Right cardiac atrium (tissue), 5 donors: ENCODE measurements around the gene SH3RF1. TPM values are rescaled to one million over a fixed set of nuclear protein-coding genes. Genes with fewer than 3 reads are reported as not detected.
A peak's percentile ranks its signal among the peaks of the same experiment; 100 is the strongest.

Experiments
- ATAC-seq, 2 donors: fragments of 200-7000 bp; cut with Tn5 transposase; one replicate each; pipeline versions ENCODE4 v1.8.0 to v1.9.1; 2020; ENCODE audit warnings: moderate library complexity in 2 of 2, mild to moderate bottlenecking in 1 of 2
- DNase-seq, 3 donors: peaks; one replicate each; pipeline ENCODE4 v3.0.0-alpha.2; 2020
- H3K27ac ChIP-seq: one replicate; pipeline ENCODE4 v1.5.1; 2013; ENCODE audit warnings: mild to moderate bottlenecking, low read length, control low read depth, moderate library complexity
- H3K27me3 ChIP-seq: one replicate; pipeline ENCODE4 v1.6.1; 2013; ENCODE audit not compliant: control insufficient read depth, insufficient read depth
- H3K4me1 ChIP-seq: one replicate; pipeline ENCODE4 v1.6.1; 2013; ENCODE audit warnings: low read length; ENCODE audit not compliant: control insufficient read depth, insufficient read depth
- H3K4me3 ChIP-seq: one replicate; pipeline ENCODE4 v1.5.1; 2013; ENCODE audit warnings: low read length, control low read depth
- H3K9me3 ChIP-seq: one replicate; pipeline ENCODE4 v1.6.1; 2013; ENCODE audit warnings: low read length; ENCODE audit not compliant: control insufficient read depth
- WGBS: extraction: QIAGEN DNeasy Blood & Tissue Kit; methylation state at CpG from one replicate; pipeline ENCODE4 v1.1.7; 2013; 5-methylcytosine and 5-hydroxymethylcytosine counted together
- intact Hi-C, 4 donors: fragments of 100-400 bp; cut with DNase I; formaldehyde crosslinking; loops; one replicate each; pipeline versions ENCODE4 v1.11.0 to v1.14.0; 2022 to 2023
- polyA plus RNA-seq: library from polyadenylated mRNA; stranded (reverse); fragments of 200-250 nt; gene quantifications from one replicate; pipeline ENCODE4 v1.2.3, GENCODE V29; 2013
- total RNA-seq, 4 donors: library from RNA; stranded (reverse); fragmentation: NEBNext Ultra II Directional; extraction: Animal tissue kit (Norgen Biotek cat#: 25700); gene quantifications; one replicate each; pipeline ENCODE4 v1.2.1, GENCODE V29; 2021
- donor health status: healthy with polysubstance abuse.
- donor health status: DM: no; HTN: yes; CAD: no.
- donor health status: DM: no; HTN: no; CAD: no.
- donor health status: DM: no; HTN: yes; CAD: no; lungs with severe emphysema.
- donor health status: DM: yes; HTN: yes; CAD: no.

Gene SH3RF1
- total and polyA plus RNA-seq, 5 donors, result 2.4 to 16.7 (median 7.9) TPM

- no peaks in the 10 kb centered on the region for H3K9me3 ChIP-seq
- H3K27me3 ChIP-seq, result no peaks in the 10 kb centered on the region
- peak overlapping the region; percentile 77 for H3K27ac ChIP-seq
- peaks cover 2% of the 10 kb centered on the region for H3K4me1 ChIP-seq
- 24% methylated on average over 19 of the region's 19 CpGs for WGBS
- no peak overlapping the region for H3K4me3 ChIP-seq
- intact Hi-C loops, result no loop called here
- peak; percentile 85 for ATAC-seq
- DNase-seq, result peak; percentile 34 to 85 (median 75)
Observed at GRCh38 chr4:169079942-169080827, 190.6 kb downstream of the SH3RF1 start.

DNA sequence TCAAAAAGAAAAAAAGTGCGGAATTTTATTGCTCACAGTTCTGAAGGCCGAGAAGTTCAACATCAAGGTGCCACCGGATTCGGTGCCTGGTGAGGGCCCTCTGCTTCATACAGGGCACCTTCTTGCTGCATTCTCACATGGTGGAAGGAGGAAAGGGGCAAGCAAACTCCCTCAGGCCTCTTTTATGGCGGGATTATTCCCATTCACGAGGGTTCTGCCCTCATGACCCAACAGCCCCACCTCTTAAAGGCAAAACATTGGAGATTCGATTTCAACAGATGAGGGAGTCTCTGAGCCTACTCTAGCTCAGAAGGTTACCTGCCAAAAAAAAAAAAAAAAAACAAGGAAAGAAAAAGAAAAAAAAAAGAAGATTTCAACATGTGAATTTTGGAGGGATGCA, 196.6 kb downstream of the SH3RF1 start:
- intact Hi-C loops, result no loop called here
- 91% methylated on average over 7 of the region's 7 CpGs for WGBS
- ATAC-seq (no peak), DNase-seq (no peak)
- Histone ChIP-seq H3K27me3 (no peaks in the 10 kb centered on the region), H3K4me1 (no peaks in the 10 kb centered on the region), H3K9me3 (no peaks in the 10 kb centered on the region), H3K27ac (no peak overlapping the region), H3K4me3 (no peak overlapping the region)

DNA sequence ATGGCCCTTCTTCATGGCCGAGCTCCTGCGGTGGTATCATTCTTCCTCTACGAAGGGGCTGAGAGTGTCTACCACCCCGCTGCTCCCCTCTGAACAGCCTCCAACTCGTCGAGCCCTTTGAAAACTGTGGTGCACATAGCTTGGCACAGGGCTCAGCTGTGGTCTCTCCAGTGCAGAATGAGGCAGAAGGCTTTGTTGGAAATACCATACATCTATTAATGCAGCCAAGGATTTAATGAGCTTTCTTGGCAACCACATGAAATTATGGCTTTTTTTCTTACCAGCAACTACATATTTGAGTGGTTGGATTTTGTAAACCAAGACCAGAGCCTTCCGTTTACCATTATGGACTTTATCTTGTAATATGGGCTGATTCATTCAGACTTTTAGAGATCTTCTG, 199.0 kb downstream of the SH3RF1 start:
- ATAC-seq (no peak), DNase-seq (no peak)
- 66% methylated on average over 7 of the region's 7 CpGs for WGBS
- H3K27ac ChIP-seq, result no peak overlapping the region
- H3K27me3 ChIP-seq, result no peaks in the 10 kb centered on the region
- no peaks in the 10 kb centered on the region for H3K9me3 ChIP-seq
- intact Hi-C loops, result no loop called here
- no peaks in the 10 kb centered on the region for H3K4me1 ChIP-seq
- H3K4me3 ChIP-seq, result no peak overlapping the region

DNA sequence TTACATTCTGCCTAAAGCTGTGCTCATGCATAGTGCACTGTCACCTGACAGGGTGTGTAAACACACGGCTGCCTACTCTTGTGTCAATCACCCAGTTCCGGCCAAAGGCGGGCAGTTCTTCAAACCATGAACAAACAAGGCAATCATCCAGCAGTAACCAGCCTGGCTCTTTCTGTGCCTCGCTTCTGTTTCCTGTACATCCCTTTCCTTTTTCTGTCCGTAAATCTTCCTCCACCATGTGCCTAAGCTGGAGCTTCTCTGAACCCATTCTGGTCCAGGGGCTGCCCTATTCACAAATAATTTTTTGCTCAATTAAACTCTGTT, 199.9 kb downstream of the SH3RF1 start:
- Histone ChIP-seq H3K4me1 (no peaks in the 10 kb centered on the region), H3K27me3 (no peaks in the 10 kb centered on the region), H3K27ac (no peak overlapping the region), H3K9me3 (no peaks in the 10 kb centered on the region), H3K4me3 (no peak overlapping the region)
- ATAC-seq (peak in 1 of 2 donors; percentile 34), DNase-seq (no peak)
- intact Hi-C loops, result no loop called here
- 90% methylated on average over 5 of the region's 5 CpGs for WGBS

- intact Hi-C loops, result no loop called here
- 40% methylated on average over 16 of the region's 16 CpGs for WGBS
- Histone ChIP-seq H3K27ac (peak overlapping the region; percentile 23), H3K4me1 (no peaks in the 10 kb centered on the region), H3K9me3 (no peaks in the 10 kb centered on the region), H3K27me3 (no peaks in the 10 kb centered on the region), H3K4me3 (no peak overlapping the region)
- ATAC-seq (peak; percentile 83 to 85), DNase-seq (peak; percentile 40 to 76 (median 71))
Observed at GRCh38 chr4:169070071-169070894, 200.5 kb downstream of the SH3RF1 start.

GRCh38 chr4:169068423-169068822, 202.3 kb downstream of the SH3RF1 start:
- 85% methylated on average over 8 of the region's 8 CpGs for WGBS
- no peak for DNase-seq
- Histone ChIP-seq H3K27me3 (no peaks in the 10 kb centered on the region), H3K4me3 (no peak overlapping the region), H3K27ac (no peak overlapping the region), H3K9me3 (no peaks in the 10 kb centered on the region), H3K4me1 (no peaks in the 10 kb centered on the region)
- no peak for ATAC-seq
- intact Hi-C loops, result no loop called here

GRCh38 chr4:169066934-169067333, 203.8 kb downstream of the SH3RF1 start:
- Histone ChIP-seq H3K4me3 (no peak overlapping the region), H3K27ac (no peak overlapping the region), H3K27me3 (no peaks in the 10 kb centered on the region), H3K4me1 (no peaks in the 10 kb centered on the region), H3K9me3 (no peaks in the 10 kb centered on the region)
- ATAC-seq (no peak), DNase-seq (no peak)
- intact Hi-C loops, result no loop called here
- WGBS, result 97% methylated on average over 5 of the region's 5 CpGs

- no peaks in the 10 kb centered on the region for H3K27me3 ChIP-seq
- H3K27ac ChIP-seq, result no peak overlapping the region
- no peaks in the 10 kb centered on the region for H3K9me3 ChIP-seq
- no peak overlapping the region for H3K4me3 ChIP-seq
- DNase-seq (no peak), ATAC-seq (no peak)
- peaks cover 5% of the 10 kb centered on the region for H3K4me1 ChIP-seq
- intact Hi-C loops, result no loop called here
- WGBS, result 68% methylated on average over 2 of the region's 2 CpGs
Observed at GRCh38 chr4:169064296-169064695, 206.5 kb downstream of the SH3RF1 start.

- DNase-seq, result no peak
- no peak for ATAC-seq
- no peak overlapping the region for H3K27ac ChIP-seq
- WGBS, result 45% methylated on average over 3 of the region's 3 CpGs
- intact Hi-C loops, result no loop called here
- no peaks in the 10 kb centered on the region for H3K9me3 ChIP-seq
- H3K27me3 ChIP-seq, result no peaks in the 10 kb centered on the region
- H3K4me3 ChIP-seq, result no peak overlapping the region
- peaks cover 7% of the 10 kb centered on the region for H3K4me1 ChIP-seq
Observed at GRCh38 chr4:169063441-169063840, 207.3 kb downstream of the SH3RF1 start.

GRCh38 chr4:169062897-169063244, 207.9 kb downstream of the SH3RF1 start:
- DNase-seq, result no peak
- 35% methylated on average over 6 of the region's 6 CpGs for WGBS
- intact Hi-C loops, result no loop called here
- no peaks in the 10 kb centered on the region for H3K27me3 ChIP-seq
- ATAC-seq, result peak; percentile 67 to 75
- no peaks in the 10 kb centered on the region for H3K9me3 ChIP-seq
- no peak overlapping the region for H3K4me3 ChIP-seq
- H3K27ac ChIP-seq, result peak overlapping the region; percentile 92
- peaks cover 7% of the 10 kb centered on the region for H3K4me1 ChIP-seq

GRCh38 chr4:169061386-169061785, 209.4 kb downstream of the SH3RF1 start:
- DNase-seq, result no peak
- peaks cover 7% of the 10 kb centered on the region for H3K4me1 ChIP-seq
- no peaks in the 10 kb centered on the region for H3K27me3 ChIP-seq
- WGBS, result 92% methylated on average over 3 of the region's 3 CpGs
- H3K27ac ChIP-seq, result no peak overlapping the region
- intact Hi-C loops, result no loop called here
- no peaks in the 10 kb centered on the region for H3K9me3 ChIP-seq
- ATAC-seq, result no peak
- no peak overlapping the region for H3K4me3 ChIP-seq
